ENCODE results near the gene STIM2.

- TF ChIP-seq, protein P1, sequence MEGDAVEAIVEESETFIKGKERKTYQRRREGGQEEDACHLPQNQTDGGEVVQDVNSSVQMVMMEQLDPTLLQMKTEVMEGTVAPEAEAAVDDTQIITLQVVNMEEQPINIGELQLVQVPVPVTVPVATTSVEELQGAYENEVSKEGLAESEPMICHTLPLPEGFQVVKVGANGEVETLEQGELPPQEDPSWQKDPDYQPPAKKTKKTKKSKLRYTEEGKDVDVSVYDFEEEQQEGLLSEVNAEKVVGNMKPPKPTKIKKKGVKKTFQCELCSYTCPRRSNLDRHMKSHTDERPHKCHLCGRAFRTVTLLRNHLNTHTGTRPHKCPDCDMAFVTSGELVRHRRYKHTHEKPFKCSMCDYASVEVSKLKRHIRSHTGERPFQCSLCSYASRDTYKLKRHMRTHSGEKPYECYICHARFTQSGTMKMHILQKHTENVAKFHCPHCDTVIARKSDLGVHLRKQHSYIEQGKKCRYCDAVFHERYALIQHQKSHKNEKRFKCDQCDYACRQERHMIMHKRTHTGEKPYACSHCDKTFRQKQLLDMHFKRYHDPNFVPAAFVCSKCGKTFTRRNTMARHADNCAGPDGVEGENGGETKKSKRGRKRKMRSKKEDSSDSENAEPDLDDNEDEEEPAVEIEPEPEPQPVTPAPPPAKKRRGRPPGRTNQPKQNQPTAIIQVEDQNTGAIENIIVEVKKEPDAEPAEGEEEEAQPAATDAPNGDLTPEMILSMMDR (conservative IDR thresholded peaks at IDR 0.05; ENCODE audit: low read length) = no peak
- TF ChIP-seq EZH2phosphoT487 (IDR thresholded peaks at IDR 0.05; ENCODE audit: borderline replicate concordance) = no peak
These were observed 4.3 kb downstream of the STIM2 start for GRCh38 chr4:26864899-26865298.
